Esophagus muscularis mucosa (tissue), 4 donors: Measurements from ENCODE around the gene MPZ. TPM values are rescaled to one million over a fixed set of nuclear protein-coding genes. Genes with fewer than 3 reads are reported as not detected.
"Not testable (repeated sequence)": the region's sequence is repeated elsewhere in the genome, so short reads cannot be mapped to it uniquely, and the experiment has no call there.

Experiments
- DNase-seq: peaks from one replicate; pipeline ENCODE4 v3.0.0-alpha.2; 2017; ENCODE audit errors: extremely low spot score
- H3K27ac ChIP-seq, 4 donors: fragments of 200-600 bp; sonication (generic); replicated peaks in 1 of 4; 1 replicate in 3 of 4; 2 replicates in 1 of 4; pipeline ENCODE4 v1.5.1; 2016 to 2019; ENCODE audit warnings: mild to moderate bottlenecking in 1 of 4
- H3K27me3 ChIP-seq, 4 donors: fragments of 200-600 bp; sonication (generic); one replicate each; pipeline versions ENCODE4 v1.5.1 to v1.6.0; 2016 to 2019
- H3K36me3 ChIP-seq, 4 donors: fragments of 200-600 bp; sonication (generic); one replicate each; pipeline ENCODE4 v1.5.1; 2016 to 2019
- H3K4me1 ChIP-seq, 4 donors: fragments of 200-600 bp; sonication (generic); one replicate each; pipeline ENCODE4 v1.5.1; 2016 to 2019
- H3K4me3 ChIP-seq, 4 donors: fragments of 200-600 bp; sonication (generic); 1 replicate in 2 of 4; 2 replicates in 2 of 4; pipeline ENCODE4 v1.5.1; 2016 to 2019; ENCODE audit warnings: mild to moderate bottlenecking in 4 of 4, moderate library complexity in 1 of 4
- H3K9me3 ChIP-seq, 4 donors: fragments of 200-600 bp; sonication (generic); 1 replicate in 3 of 4; 2 replicates in 1 of 4; pipeline ENCODE4 v1.5.1; 2016 to 2019
- EP300 ChIP-seq: sonication (generic); formaldehyde crosslinking; IDR thresholded peaks from one replicate; pipeline ENCODE4 v1.6.1; 2017; ENCODE audit warnings: antibody characterized with exemption
- POLR2A ChIP-seq: fragments of 450-650 bp; IDR thresholded peaks from one replicate; pipeline ENCODE4 v1.6.1; 2017; ENCODE audit warnings: antibody characterized with exemption, moderate library complexity, mild to moderate bottlenecking, low read depth
- POLR2AphosphoS5 ChIP-seq, 2 donors: sonication (generic); formaldehyde crosslinking; IDR thresholded peaks; one replicate each; pipeline ENCODE4 v1.6.1; 2017; ENCODE audit warnings: antibody characterized with exemption in 2 of 2
- WGBS: methylation state at CpG from one replicate; pipeline ENCODE4 v1.1.5; 2018; 5-methylcytosine and 5-hydroxymethylcytosine counted together
- intact Hi-C: fragments of 100-400 bp; cut with DNase I; formaldehyde crosslinking; loops from one replicate; pipeline ENCODE4 v1.15.1; 2023
- total RNA-seq, 4 donors: library from RNA; depleted of rRNA; stranded (reverse); fragments of >200 nt; gene quantifications; one replicate each; pipeline versions ENCODE4 v1.1.0 to v1.2.1, GENCODE V29; 2016
- TF ChIP-seq, protein P1 (sequence below), 3 experiments: fragments of 200-600 bp in 2 of 3; fragments of 450-650 bp in 1 of 3; sonication (generic) in 2 of 3; IDR thresholded peaks; one replicate each; pipeline ENCODE4 v1.5.1; 2017 to 2019; ENCODE audit warnings: antibody characterized with exemption in 3 of 3, mild to moderate bottlenecking in 2 of 3, moderate library complexity in 1 of 3

Gene MPZ
- total RNA-seq, 4 donors from 2014 or later: 7.5 to 18.4 (median 17.6) TPM

DNA sequence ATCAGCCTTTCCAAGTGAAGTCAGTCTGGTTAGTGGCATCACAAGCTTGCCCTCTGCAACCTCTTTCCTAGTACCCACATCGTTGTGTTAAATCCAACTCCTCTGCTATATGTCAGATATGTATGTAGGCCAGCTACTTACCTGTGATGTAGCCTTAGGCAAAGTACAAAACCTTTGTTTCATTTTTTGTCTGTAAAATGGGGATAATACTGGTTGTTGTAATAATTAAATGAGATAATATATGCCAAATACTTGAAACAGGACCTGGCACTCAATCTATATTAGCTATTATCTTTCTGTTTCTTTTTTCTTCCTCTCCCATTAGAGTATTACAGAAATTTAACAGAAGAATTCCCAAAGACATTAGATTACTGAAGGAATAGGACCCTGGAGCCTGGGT, 50.0 kb downstream of the MPZ start:
- Histone ChIP-seq H3K27me3 (peaks cover 0 to 41% (median 10%) of the 10 kb centered on the region in 4 donors), H3K4me1 (peaks cover 4 to 39% (median 29%) of the 10 kb centered on the region in 4 donors), H3K36me3 (no peaks in the 10 kb centered on the region), H3K4me3 (peak overlapping the region in 1 of 4 donors; percentile 67), H3K9me3 (peaks cover 0 to 15% (median 11%) of the 10 kb centered on the region in 4 donors), H3K27ac (peak overlapping the region in 1 of 4 donors; percentile 69)
- WGBS: 78% methylated on average over 1 of the region's 1 CpG
- intact Hi-C loops: no loop called here
- DNase-seq: no peak
- no peak for TF ChIP-seq EP300
- no peak for TF ChIP-seq POLR2AphosphoS5 (IDR thresholded peaks at IDR 0.05)
- TF ChIP-seq, protein P1, sequence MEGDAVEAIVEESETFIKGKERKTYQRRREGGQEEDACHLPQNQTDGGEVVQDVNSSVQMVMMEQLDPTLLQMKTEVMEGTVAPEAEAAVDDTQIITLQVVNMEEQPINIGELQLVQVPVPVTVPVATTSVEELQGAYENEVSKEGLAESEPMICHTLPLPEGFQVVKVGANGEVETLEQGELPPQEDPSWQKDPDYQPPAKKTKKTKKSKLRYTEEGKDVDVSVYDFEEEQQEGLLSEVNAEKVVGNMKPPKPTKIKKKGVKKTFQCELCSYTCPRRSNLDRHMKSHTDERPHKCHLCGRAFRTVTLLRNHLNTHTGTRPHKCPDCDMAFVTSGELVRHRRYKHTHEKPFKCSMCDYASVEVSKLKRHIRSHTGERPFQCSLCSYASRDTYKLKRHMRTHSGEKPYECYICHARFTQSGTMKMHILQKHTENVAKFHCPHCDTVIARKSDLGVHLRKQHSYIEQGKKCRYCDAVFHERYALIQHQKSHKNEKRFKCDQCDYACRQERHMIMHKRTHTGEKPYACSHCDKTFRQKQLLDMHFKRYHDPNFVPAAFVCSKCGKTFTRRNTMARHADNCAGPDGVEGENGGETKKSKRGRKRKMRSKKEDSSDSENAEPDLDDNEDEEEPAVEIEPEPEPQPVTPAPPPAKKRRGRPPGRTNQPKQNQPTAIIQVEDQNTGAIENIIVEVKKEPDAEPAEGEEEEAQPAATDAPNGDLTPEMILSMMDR (IDR thresholded peaks at IDR 0.05): no peak
- TF ChIP-seq POLR2A: no peak

DNA sequence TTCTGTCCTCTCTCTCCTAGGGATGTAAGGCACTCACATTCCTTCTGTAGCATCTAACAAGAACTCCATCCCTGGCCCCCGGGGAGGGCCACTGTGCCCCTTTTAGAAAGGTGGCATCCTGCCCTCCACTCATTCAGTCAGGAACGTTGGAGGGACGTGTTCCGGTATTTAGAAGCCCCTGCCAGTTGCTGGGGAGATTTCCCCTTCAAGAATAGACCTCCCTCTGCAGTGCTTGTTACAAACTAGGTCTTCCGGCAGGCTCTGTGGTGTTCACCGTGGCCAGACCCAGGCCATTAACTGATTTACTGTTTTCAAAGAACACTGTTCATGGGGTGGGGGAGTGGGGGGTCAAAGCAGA, 50.4 kb downstream of the MPZ start:
- Histone ChIP-seq H3K9me3 (peaks cover 0 to 15% (median 11%) of the 10 kb centered on the region in 4 donors), H3K36me3 (no peaks in the 10 kb centered on the region), H3K4me3 (peak overlapping the region; percentile 48 to 75 (median 60)), H3K27ac (peak overlapping the region in 1 of 4 donors; percentile 69), H3K27me3 (peaks cover 0 to 41% (median 10%) of the 10 kb centered on the region in 4 donors), H3K4me1 (peaks cover 4 to 39% (median 29%) of the 10 kb centered on the region in 4 donors)
- intact Hi-C loops: no loop called here
- 21% methylated on average over 5 of the region's 6 CpGs for WGBS
- no peak for DNase-seq
- TF ChIP-seq, protein P1 (IDR thresholded peaks at IDR 0.05): no peak
- TF ChIP-seq POLR2A: no peak
- no peak for TF ChIP-seq POLR2AphosphoS5 (IDR thresholded peaks at IDR 0.05)
- TF ChIP-seq EP300: no peak

DNA sequence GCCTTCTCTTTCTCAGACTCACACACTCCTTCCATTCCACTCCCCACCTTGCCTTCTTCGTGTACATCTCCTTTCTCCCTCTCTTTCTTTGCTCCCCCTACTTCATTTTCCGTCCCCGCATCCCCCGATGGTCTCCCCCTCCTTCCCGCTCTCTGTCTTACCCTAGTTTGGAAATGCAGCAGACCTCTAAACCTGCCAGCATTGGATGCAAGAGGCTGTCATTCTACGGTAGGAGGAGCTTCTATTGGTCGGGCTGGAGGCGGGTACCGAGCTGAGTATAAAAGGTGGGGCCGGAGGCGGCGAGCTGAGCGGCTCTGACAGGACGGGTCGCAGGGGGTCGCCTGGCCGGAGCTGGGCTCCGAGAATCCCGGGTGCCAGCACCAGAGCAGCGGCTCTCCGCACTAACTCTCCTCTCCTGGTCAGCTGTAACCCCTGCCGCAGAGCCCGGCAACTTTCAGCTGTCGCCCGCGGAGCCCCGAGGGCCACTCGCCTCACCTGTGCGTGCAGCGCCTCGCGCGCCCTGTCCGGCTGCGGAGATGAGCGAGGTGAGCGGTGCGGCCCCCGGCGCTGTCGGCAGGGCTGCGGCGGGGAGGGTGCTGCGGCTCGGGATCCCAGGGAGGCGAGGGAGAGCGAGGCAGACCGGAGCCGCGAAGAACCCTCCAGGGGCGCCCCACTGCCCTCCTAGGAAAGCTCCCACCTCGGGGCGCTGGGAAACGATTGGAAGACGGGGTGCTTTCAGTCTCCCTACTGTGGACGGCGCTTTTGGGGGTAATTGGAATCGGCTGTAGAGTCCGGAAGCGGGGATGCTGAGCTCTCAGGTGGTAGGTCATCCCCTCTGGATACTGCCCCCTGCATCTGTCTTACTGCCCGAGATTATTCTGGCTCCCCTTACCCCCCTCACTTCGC, 51.1 kb downstream of the MPZ start, which contains the start of gene PCP4L1:
Gene PCP4L1, plus strand, starts transcription at position 307 of the 906 bp plus-strand sequence. Its CDS starts 230 bp downstream, at position 537.
- Histone ChIP-seq H3K9me3 (peaks cover 0 to 15% (median 11%) of the 10 kb centered on the region in 4 donors), H3K4me1 (peaks cover 4 to 39% (median 29%) of the 10 kb centered on the region in 4 donors), H3K36me3 (no peaks in the 10 kb centered on the region), H3K27me3 (peaks cover 0 to 41% (median 10%) of the 10 kb centered on the region in 4 donors), H3K27ac (peak within 1 kb of the TSS; percentile 39 to 70 (median 66)), H3K4me3 (peak within 1 kb of the TSS; percentile 48 to 75 (median 60))
- 3% methylated on average over 45 of the region's 62 CpGs for WGBS
- no peak for DNase-seq
- TF ChIP-seq, protein P1 (IDR thresholded peaks at IDR 0.05): no peak
- TF ChIP-seq EP300: no peak
- no peak for TF ChIP-seq POLR2A
- peak; percentile 30 to 71 for TF ChIP-seq POLR2AphosphoS5 (IDR thresholded peaks at IDR 0.05)
- intact Hi-C loops: no loop called here

DNA sequence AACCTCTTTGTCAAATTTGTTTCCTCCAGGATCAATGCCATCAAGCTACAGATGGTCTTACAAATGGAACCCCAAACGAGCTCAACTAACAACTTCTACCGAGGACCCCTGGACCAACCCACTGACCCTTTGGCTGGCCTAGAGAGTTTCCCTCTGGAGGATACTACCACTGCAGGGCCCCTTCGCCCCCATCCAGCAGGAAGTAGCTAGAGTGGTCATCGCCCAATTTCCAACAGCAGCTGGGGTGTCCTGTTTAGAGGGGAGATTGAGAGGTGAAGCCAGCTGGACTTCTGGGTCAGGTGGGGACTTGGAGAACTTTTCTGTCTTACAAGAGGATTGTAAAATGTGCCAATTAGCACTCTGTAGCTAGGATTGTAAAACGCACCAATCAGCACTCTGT, 52.7 kb downstream of the MPZ start:
- H3K9me3 ChIP-seq: peaks cover 0 to 15% (median 11%) of the 10 kb centered on the region in 4 donors
- peaks cover 4 to 39% (median 29%) of the 10 kb centered on the region in 4 donors for H3K4me1 ChIP-seq
- H3K4me3 ChIP-seq, DNase-seq, H3K27ac ChIP-seq, intact Hi-C loops, H3K36me3 ChIP-seq: not testable (repeated sequence)
- 87% methylated on average over 3 of the region's 5 CpGs for WGBS
- H3K27me3 ChIP-seq: peaks cover 0 to 41% (median 10%) of the 10 kb centered on the region in 4 donors

DNA sequence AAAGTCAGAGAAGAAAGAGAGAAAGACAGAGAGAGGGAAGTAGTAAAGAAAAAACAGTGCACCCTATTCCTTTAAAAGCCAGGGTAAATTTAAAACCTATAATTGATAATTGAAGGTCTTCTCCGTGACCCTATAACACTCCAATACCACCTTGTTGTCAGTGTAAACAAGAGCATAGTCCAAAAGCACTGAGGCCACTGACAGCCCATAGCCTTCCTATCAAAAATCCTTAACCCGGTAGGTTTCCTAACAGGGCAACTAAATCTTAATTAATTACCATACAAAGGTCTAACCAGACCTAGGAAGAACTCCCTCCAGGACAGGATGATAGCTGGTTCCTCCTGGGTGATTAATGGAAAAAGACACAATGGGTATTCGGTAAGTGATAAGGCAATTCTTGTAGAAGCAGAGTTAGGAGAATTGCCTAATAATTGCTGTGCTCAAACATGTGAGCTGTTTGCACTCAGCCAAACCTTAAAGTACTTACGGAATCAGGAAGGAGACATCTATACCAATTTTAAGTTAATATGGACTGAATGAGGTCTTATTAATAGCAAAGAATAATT, 53.7 kb downstream of the MPZ start:
- H3K27ac ChIP-seq, DNase-seq, intact Hi-C loops, H3K4me3 ChIP-seq, H3K36me3 ChIP-seq: not testable (repeated sequence)
- Histone ChIP-seq H3K27me3 (peaks cover 0 to 39% (median 10%) of the 10 kb centered on the region in 4 donors), H3K9me3 (peaks cover 0 to 15% (median 11%) of the 10 kb centered on the region in 4 donors), H3K4me1 (peaks cover 4 to 29% (median 19%) of the 10 kb centered on the region in 4 donors)
- WGBS: 88% methylated on average over 4 of the region's 4 CpGs

DNA sequence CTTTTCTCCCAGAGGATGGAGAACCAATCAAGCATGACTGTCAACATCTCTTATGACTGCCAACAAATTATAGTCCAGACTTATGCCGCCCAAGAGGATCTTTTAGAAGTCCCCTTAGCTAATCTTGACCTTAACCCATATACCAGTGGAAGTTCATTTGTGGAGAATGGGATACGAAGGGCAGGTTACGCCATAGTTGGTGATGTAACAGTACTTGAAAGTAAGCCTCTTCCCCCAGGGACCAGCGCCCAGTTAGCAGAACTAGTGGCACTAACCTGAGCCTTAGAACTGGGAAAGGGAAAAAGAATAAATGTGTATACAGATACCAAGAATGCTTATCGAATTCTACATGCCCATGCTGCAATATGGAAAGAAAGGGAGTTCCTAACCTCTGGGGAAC, 54.5 kb downstream of the MPZ start:
- Histone ChIP-seq H3K27me3 (peaks cover 0 to 32% (median 10%) of the 10 kb centered on the region in 4 donors), H3K9me3 (peaks cover 0 to 15% (median 11%) of the 10 kb centered on the region in 4 donors), H3K4me1 (peaks cover 4 to 22% (median 14%) of the 10 kb centered on the region in 4 donors)
- 78% methylated on average over 5 of the region's 5 CpGs for WGBS
- H3K36me3 ChIP-seq, intact Hi-C loops, H3K27ac ChIP-seq, H3K4me3 ChIP-seq, DNase-seq: not testable (repeated sequence)
